GM21619 (cell line): ENCODE results near the gene GNAZ.
"Not testable (repeated sequence)": the region's sequence is repeated elsewhere in the genome, so short reads cannot be mapped to it uniquely, and the experiment has no call there.

Source experiments
- ATAC-seq: cut with Tn5 transposase; IDR thresholded peaks from one replicate; pipeline ENCODE4 v1.9.1; 2021; ENCODE audit not compliant: unreplicated experiment

GNAZ gene

GRCh38 chr22:23130697-23131096 lies 60.4 kb downstream of the GNAZ start:
- no peak for ATAC-seq

- ATAC-seq, result no peak
Measured at GRCh38 chr22:23131931-23132330, 61.6 kb downstream of the GNAZ start.

GRCh38 chr22:23132376-23133091 lies 62.2 kb downstream of the GNAZ start:
- no peak for ATAC-seq

- ATAC-seq, result no peak
Measured at GRCh38 chr22:23133922-23134321, 63.6 kb downstream of the GNAZ start.

- ATAC-seq, result not testable (repeated sequence)
Measured at GRCh38 chr22:23136991-23137390, 66.7 kb downstream of the GNAZ start.

- ATAC-seq, result no peak
Measured at GRCh38 chr22:23137468-23137867, 67.1 kb downstream of the GNAZ start.

GRCh38 chr22:23137905-23138561 lies 67.7 kb downstream of the GNAZ start:
- ATAC-seq, result no peak

GRCh38 chr22:23138584-23139435 lies 68.5 kb downstream of the GNAZ start:
- ATAC-seq, result no peak

- no peak for ATAC-seq
Measured at GRCh38 chr22:23140385-23140784, 70.1 kb downstream of the GNAZ start.

- no peak for ATAC-seq
Measured at GRCh38 chr22:23142546-23143105, 72.3 kb downstream of the GNAZ start.

- no peak for ATAC-seq
Measured at GRCh38 chr22:23143119-23143518, 72.8 kb downstream of the GNAZ start.

GRCh38 chr22:23144432-23144831 lies 74.1 kb downstream of the GNAZ start:
- no peak for ATAC-seq

- no peak for ATAC-seq
Measured at GRCh38 chr22:23144932-23145877, 74.9 kb downstream of the GNAZ start, which contains the start of gene RAB36. Gene RAB36, plus strand, starts transcription at chr22:23145477. Its CDS starts 1,140 bp downstream, at chr22:23146617.

GRCh38 chr22:23145878-23146470 lies 75.7 kb downstream of the GNAZ start:
- no peak for ATAC-seq

GRCh38 chr22:23146478-23147205 lies 76.3 kb downstream of the GNAZ start:
- ATAC-seq, result no peak

- no peak for ATAC-seq
Measured at GRCh38 chr22:23147617-23148387, 77.5 kb downstream of the GNAZ start.

GRCh38 chr22:23149743-23150238 lies 79.5 kb downstream of the GNAZ start:
- ATAC-seq, result no peak

- no peak for ATAC-seq
Measured at GRCh38 chr22:23150762-23151161, 80.4 kb downstream of the GNAZ start.
